ENCODE results near the gene GFAP.
"Not testable (repeated sequence)": the region's sequence is repeated elsewhere in the genome, so short reads cannot be mapped to it uniquely, and the experiment has no call there.

Gene GFAP

GRCh38 chr17:44915321-44915726 lies at the start of gene GFAP:
GFAP (minus strand) TSS chr17:44915500; CDS start chr17:44915486, 14 bp downstream.
- DNase-seq (ENCODE audit: low read depth): no peak

- DNase-seq (ENCODE audit: low read depth): no peak
These were observed 46.6 kb upstream of the GFAP start for GRCh38 chr17:44961921-44962350.

- no peak for DNase-seq (ENCODE audit: low read depth)
These were observed 45.4 kb upstream of the GFAP start for GRCh38 chr17:44960691-44961090.

GRCh38 chr17:44959821-44960531 lies 44.7 kb upstream of the GFAP start:
- DNase-seq (ENCODE audit: low read depth): no peak

- DNase-seq (ENCODE audit: low read depth): no peak
These were observed 42.0 kb upstream of the GFAP start for GRCh38 chr17:44956998-44957981.

- DNase-seq (ENCODE audit: low read depth): no peak
These were observed 40.5 kb upstream of the GFAP start for GRCh38 chr17:44955674-44956425.

GRCh38 chr17:44952946-44953475 lies 37.7 kb upstream of the GFAP start:
- no peak for DNase-seq (ENCODE audit: low read depth)

- no peak for DNase-seq (ENCODE audit: low read depth)
These were observed 33.1 kb upstream of the GFAP start for GRCh38 chr17:44948315-44948795.

GRCh38 chr17:44947461-44948314 lies 32.4 kb upstream of the GFAP start, which contains the start of gene KIF18B:
KIF18B (minus strand) TSS chr17:44947773; CDS start chr17:44936344, 11,429 bp downstream.
- peak; percentile 80 for DNase-seq (ENCODE audit: low read depth)

- DNase-seq (ENCODE audit: low read depth): not testable (repeated sequence)
These were observed 30.4 kb upstream of the GFAP start for GRCh38 chr17:44945652-44946051.

GRCh38 chr17:44942456-44942855 lies 27.2 kb upstream of the GFAP start:
- no peak for DNase-seq (ENCODE audit: low read depth)

- DNase-seq (ENCODE audit: low read depth): no peak
These were observed 26.5 kb upstream of the GFAP start for GRCh38 chr17:44941712-44942331.

- DNase-seq (ENCODE audit: low read depth): no peak
These were observed 25.5 kb upstream of the GFAP start for GRCh38 chr17:44940768-44941167.

GRCh38 chr17:44940317-44940716 lies 25.0 kb upstream of the GFAP start:
- DNase-seq (ENCODE audit: low read depth): no peak

- no peak for DNase-seq (ENCODE audit: low read depth)
These were observed 19.8 kb upstream of the GFAP start for GRCh38 chr17:44935116-44935515.

GRCh38 chr17:44934745-44935105 lies 19.4 kb upstream of the GFAP start:
- DNase-seq (ENCODE audit: low read depth): no peak

GRCh38 chr17:44933824-44934744 lies 18.8 kb upstream of the GFAP start:
- no peak for DNase-seq (ENCODE audit: low read depth)

GRCh38 chr17:44932787-44933097 lies 17.4 kb upstream of the GFAP start:
- no peak for DNase-seq (ENCODE audit: low read depth)

- DNase-seq (ENCODE audit: low read depth): no peak
These were observed 16.9 kb upstream of the GFAP start for GRCh38 chr17:44932096-44932786.
